Endothelial cell of umbilical vein (primary cell): ENCODE data around the gene NECTIN2.
"Not testable (repeated sequence)": the region's sequence is repeated elsewhere in the genome, so short reads cannot be mapped to it uniquely, and the experiment has no call there.

ENCODE experiments used
- EZH2 ChIP-seq: IDR thresholded peaks from 2 replicates; pipeline ENCODE4 v1.6.1; 2012; ENCODE audit warnings: borderline replicate concordance, low read depth, mild to moderate bottlenecking, moderate library complexity, low read length, inconsistent platforms; ENCODE audit not compliant: severe bottlenecking
- GATA2 ChIP-seq: IDR thresholded peaks from 2 replicates; pipeline ENCODE4 v1.7.0; 2011; ENCODE audit warnings: low read depth, mild to moderate bottlenecking, moderate library complexity, mixed read lengths, low read length; ENCODE audit not compliant: insufficient read length, insufficient read depth
- POLR2AphosphoS5 ChIP-seq: IDR thresholded peaks from 2 replicates; pipeline ENCODE4 v1.6.1; 2012; ENCODE audit warnings: low read depth, mild to moderate bottlenecking, control low read depth, low read length, moderate library complexity; ENCODE audit not compliant: insufficient read depth
- TF ChIP-seq, protein P1 (sequence below), 2 donors: IDR thresholded peaks; 1 replicate in 1 of 2; 2 replicates in 1 of 2; pipeline ENCODE4 v1.5.1; 2011; ENCODE audit warnings: low read length in 2 of 2, mild to moderate bottlenecking in 2 of 2, moderate library complexity in 2 of 2, control low read depth in 1 of 2, inconsistent platforms in 1 of 2, low read depth in 1 of 2; ENCODE audit not compliant: insufficient read depth in 1 of 2; ENCODE audit errors: extremely low read depth in 1 of 2

DNA sequence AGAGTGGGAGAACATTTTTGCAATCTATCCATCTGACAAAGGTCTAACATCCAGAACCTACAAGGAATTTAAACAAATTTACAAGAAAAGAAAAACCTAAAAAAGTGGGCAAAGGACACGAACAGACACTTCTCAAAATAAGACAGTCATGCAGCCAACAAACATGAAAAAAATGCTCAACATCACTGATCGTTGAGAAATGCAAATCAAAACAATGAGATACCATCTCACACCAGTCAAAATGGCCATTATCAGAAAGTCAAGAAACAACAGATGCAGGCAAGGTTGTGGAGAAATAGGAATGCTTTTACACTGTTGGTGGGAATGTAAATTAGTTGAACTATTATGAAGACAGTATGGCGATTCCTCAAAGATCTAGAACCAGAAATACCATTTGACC is 15.5 kb downstream of the NECTIN2 start:
- TF ChIP-seq, protein P1, sequence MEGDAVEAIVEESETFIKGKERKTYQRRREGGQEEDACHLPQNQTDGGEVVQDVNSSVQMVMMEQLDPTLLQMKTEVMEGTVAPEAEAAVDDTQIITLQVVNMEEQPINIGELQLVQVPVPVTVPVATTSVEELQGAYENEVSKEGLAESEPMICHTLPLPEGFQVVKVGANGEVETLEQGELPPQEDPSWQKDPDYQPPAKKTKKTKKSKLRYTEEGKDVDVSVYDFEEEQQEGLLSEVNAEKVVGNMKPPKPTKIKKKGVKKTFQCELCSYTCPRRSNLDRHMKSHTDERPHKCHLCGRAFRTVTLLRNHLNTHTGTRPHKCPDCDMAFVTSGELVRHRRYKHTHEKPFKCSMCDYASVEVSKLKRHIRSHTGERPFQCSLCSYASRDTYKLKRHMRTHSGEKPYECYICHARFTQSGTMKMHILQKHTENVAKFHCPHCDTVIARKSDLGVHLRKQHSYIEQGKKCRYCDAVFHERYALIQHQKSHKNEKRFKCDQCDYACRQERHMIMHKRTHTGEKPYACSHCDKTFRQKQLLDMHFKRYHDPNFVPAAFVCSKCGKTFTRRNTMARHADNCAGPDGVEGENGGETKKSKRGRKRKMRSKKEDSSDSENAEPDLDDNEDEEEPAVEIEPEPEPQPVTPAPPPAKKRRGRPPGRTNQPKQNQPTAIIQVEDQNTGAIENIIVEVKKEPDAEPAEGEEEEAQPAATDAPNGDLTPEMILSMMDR (IDR thresholded peaks at IDR 0.05; ENCODE audit: extremely low read depth in 1 of 2, insufficient read depth in 1 of 2, low read depth in 1 of 2, low read length in 2 of 2): not testable (repeated sequence)
- TF ChIP-seq GATA2, POLR2AphosphoS5, EZH2: not testable (repeated sequence)
